Liver (tissue), 9 donors: ENCODE measurements around the gene MYO5A. TPM values are rescaled to one million over a fixed set of nuclear protein-coding genes. Genes with fewer than 3 reads are reported as not detected.
A peak's percentile ranks its signal among the peaks of the same experiment; 100 is the strongest.

ENCODE experiments used
- DNase-seq: peaks from one replicate; pipeline ENCODE4 v3.0.0-alpha.2; 2017; ENCODE audit warnings: low spot score
- H3K27ac ChIP-seq, 2 donors: one replicate each; pipeline ENCODE4 v1.7.0; 2013; ENCODE audit warnings: inconsistent platforms in 2 of 2, low read length in 2 of 2, control low read depth in 1 of 2, low read depth in 1 of 2, mild to moderate bottlenecking in 1 of 2
- H3K27me3 ChIP-seq, 4 donors: one replicate each; pipeline versions ENCODE4 v1.6.1 to v1.7.0; 2013; ENCODE audit warnings: low read length in 3 of 4, inconsistent platforms in 1 of 4, mild to moderate bottlenecking in 1 of 4, moderate library complexity in 1 of 4; ENCODE audit not compliant: control insufficient read depth in 4 of 4, insufficient read depth in 4 of 4
- H3K36me3 ChIP-seq, 4 donors: one replicate each; pipeline versions ENCODE4 v1.6.1 to v1.7.0; 2013; ENCODE audit warnings: low read length in 3 of 4, mild to moderate bottlenecking in 3 of 4, low read depth in 1 of 4, moderate library complexity in 1 of 4; ENCODE audit not compliant: control insufficient read depth in 4 of 4, insufficient read depth in 3 of 4
- H3K4me1 ChIP-seq, 4 donors: one replicate each; pipeline versions ENCODE4 v1.6.1 to v1.7.0; 2013; ENCODE audit warnings: low read length in 3 of 4, mild to moderate bottlenecking in 3 of 4, moderate library complexity in 1 of 4; ENCODE audit not compliant: control insufficient read depth in 4 of 4, insufficient read depth in 4 of 4
- H3K4me3 ChIP-seq, 3 donors: one replicate each; pipeline versions ENCODE4 v1.6.1 to v1.7.0; 2013; ENCODE audit warnings: low read length in 3 of 3, control low read depth in 1 of 3, low read depth in 1 of 3, mild to moderate bottlenecking in 1 of 3
- H3K9ac ChIP-seq, 2 donors: one replicate each; pipeline ENCODE4 v1.7.0; 2013; ENCODE audit warnings: low read length in 2 of 2, mild to moderate bottlenecking in 2 of 2, moderate library complexity in 2 of 2, control low read depth in 1 of 2, low read depth in 1 of 2
- H3K9me3 ChIP-seq, 4 donors: one replicate each; pipeline versions ENCODE4 v1.6.1 to v1.7.0; 2013; ENCODE audit warnings: low read length in 3 of 4; ENCODE audit not compliant: control insufficient read depth in 4 of 4
- ATF3 ChIP-seq: IDR thresholded peaks from 2 replicates; pipeline ENCODE4 v1.6.1; 2016; ENCODE audit warnings: antibody characterized with exemption
- CTCF ChIP-seq: fragments of 150-350 bp; IDR thresholded peaks from 2 replicates; pipeline ENCODE4 v1.5.1; 2017; ENCODE audit warnings: improper control_type of control experiment, low read depth, low read length; ENCODE audit not compliant: missing input control
- FOXA2 ChIP-seq: IDR thresholded peaks from 2 replicates; pipeline ENCODE4 v1.6.1; 2016; ENCODE audit warnings: antibody characterized with exemption
- GABPA ChIP-seq, 2 donors: IDR thresholded peaks in 1 of 2; conservative IDR thresholded peaks in 1 of 2; 2 replicates each; pipeline ENCODE4 v1.6.1; 2016; ENCODE audit warnings: antibody characterized with exemption in 2 of 2, mild to moderate bottlenecking in 1 of 2, moderate library complexity in 1 of 2
- HNF4A ChIP-seq, 2 donors: conservative IDR thresholded peaks; 2 replicates each; pipeline ENCODE4 v1.6.1; 2016; ENCODE audit warnings: antibody characterized with exemption in 2 of 2, mild to moderate bottlenecking in 2 of 2
- HNF4G ChIP-seq: IDR thresholded peaks from 2 replicates; pipeline ENCODE4 v1.6.1; 2016; ENCODE audit warnings: antibody characterized with exemption
- JUND ChIP-seq, 2 donors: IDR thresholded peaks; 2 replicates each; pipeline ENCODE4 v1.6.1; 2016; ENCODE audit warnings: antibody characterized with exemption in 2 of 2
- RAD21 ChIP-seq, 2 donors: IDR thresholded peaks; 2 replicates each; pipeline ENCODE4 v1.6.1; 2016; ENCODE audit warnings: antibody characterized with exemption in 2 of 2, mild to moderate bottlenecking in 2 of 2
- RXRA ChIP-seq, 2 donors: IDR thresholded peaks; 2 replicates each; pipeline ENCODE4 v1.6.1; 2017 to 2018; ENCODE audit warnings: antibody characterized with exemption in 2 of 2, mild to moderate bottlenecking in 1 of 2
- SP1 ChIP-seq: IDR thresholded peaks from 2 replicates; pipeline ENCODE4 v1.6.1; 2018; ENCODE audit warnings: antibody characterized with exemption, mild to moderate bottlenecking
- TAF1 ChIP-seq: conservative IDR thresholded peaks from 2 replicates; pipeline ENCODE4 v1.6.1; 2016; ENCODE audit warnings: antibody characterized with exemption, mild to moderate bottlenecking
- WGBS: extraction: QIAGEN DNeasy Blood & Tissue Kit; methylation state at CpG from one replicate; pipeline ENCODE4 v1.1.7; 2013; 5-methylcytosine and 5-hydroxymethylcytosine counted together
- polyA plus RNA-seq, 2 donors: library from polyadenylated mRNA; stranded (reverse) in 1 of 2; unstranded in 1 of 2; fragments of 200-250 nt in 1 of 2; fragments of >200 nt in 1 of 2; fragmentation: Nextera tagmentation in 1 of 2; extraction: Ambion mirVana in 1 of 2; gene quantifications; one replicate each; pipeline versions ENCODE4 v1.2.1 to v1.2.3, GENCODE V29; 2013 to 2015
- total RNA-seq, 2 donors: library from RNA; depleted of rRNA; stranded (reverse); fragments of >200 nt; gene quantifications; one replicate each; pipeline ENCODE4 v1.2.3, GENCODE V29; 2014
- TF ChIP-seq, protein P1 (sequence below): IDR thresholded peaks from 2 replicates; pipeline ENCODE4 v1.6.1; 2016; ENCODE audit warnings: antibody characterized with exemption, mild to moderate bottlenecking
- TF ChIP-seq, protein P2 (sequence below): IDR thresholded peaks from 2 replicates; pipeline ENCODE4 v1.6.1; 2016; ENCODE audit warnings: antibody characterized with exemption
- donor health status: healthy.
- donor health status: healthy.
- donor health status: healthy.
- donor health status: healthy.
- donor health status: healthy.

Gene MYO5A
- total and polyA plus RNA-seq, 4 donors = 1.0 to 7.1 (median 3.0) TPM

DNA sequence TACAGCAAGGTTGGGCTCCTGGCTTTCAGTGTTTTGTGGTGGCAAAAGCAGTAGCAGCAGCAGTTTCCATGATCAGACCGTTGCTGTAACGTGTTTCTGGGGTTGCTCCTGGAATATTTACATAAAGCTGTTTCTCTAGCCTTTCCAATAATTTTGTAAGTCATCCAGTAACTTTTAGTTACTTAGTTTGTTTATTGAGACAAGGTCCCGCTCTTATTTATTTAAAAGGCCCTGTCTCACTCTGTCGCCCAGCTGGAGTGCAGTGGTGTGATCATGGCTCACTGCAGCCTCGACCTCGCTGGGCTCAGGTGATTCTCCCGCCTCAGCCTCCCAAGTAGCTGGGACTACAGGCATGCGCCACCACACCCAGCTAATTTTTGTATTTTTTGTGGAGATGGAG lies 8.8 kb upstream of the MYO5A start:
- no peak for DNase-seq
- peak overlapping the region; percentile 25 to 61 for H3K27ac ChIP-seq
- peaks cover 4 to 9% (median 5%) of the 10 kb centered on the region in 4 donors for H3K4me1 ChIP-seq
- TF ChIP-seq RAD21 (IDR thresholded peaks at IDR 0.05) (no peak), GABPA (IDR thresholded peaks at IDR 0.05 in 1 of 2, conservative IDR thresholded peaks at IDR 0.05 in 1 of 2) (no peak), HNF4A (conservative IDR thresholded peaks at IDR 0.05) (peak; percentile 31 to 42), FOXA2 (peak; percentile 58), SP1 (peak; percentile 32), TAF1 (no peak), RXRA (IDR thresholded peaks at IDR 0.05) (peak in 1 of 2 donors; percentile 39)
- TF ChIP-seq, protein P1, sequence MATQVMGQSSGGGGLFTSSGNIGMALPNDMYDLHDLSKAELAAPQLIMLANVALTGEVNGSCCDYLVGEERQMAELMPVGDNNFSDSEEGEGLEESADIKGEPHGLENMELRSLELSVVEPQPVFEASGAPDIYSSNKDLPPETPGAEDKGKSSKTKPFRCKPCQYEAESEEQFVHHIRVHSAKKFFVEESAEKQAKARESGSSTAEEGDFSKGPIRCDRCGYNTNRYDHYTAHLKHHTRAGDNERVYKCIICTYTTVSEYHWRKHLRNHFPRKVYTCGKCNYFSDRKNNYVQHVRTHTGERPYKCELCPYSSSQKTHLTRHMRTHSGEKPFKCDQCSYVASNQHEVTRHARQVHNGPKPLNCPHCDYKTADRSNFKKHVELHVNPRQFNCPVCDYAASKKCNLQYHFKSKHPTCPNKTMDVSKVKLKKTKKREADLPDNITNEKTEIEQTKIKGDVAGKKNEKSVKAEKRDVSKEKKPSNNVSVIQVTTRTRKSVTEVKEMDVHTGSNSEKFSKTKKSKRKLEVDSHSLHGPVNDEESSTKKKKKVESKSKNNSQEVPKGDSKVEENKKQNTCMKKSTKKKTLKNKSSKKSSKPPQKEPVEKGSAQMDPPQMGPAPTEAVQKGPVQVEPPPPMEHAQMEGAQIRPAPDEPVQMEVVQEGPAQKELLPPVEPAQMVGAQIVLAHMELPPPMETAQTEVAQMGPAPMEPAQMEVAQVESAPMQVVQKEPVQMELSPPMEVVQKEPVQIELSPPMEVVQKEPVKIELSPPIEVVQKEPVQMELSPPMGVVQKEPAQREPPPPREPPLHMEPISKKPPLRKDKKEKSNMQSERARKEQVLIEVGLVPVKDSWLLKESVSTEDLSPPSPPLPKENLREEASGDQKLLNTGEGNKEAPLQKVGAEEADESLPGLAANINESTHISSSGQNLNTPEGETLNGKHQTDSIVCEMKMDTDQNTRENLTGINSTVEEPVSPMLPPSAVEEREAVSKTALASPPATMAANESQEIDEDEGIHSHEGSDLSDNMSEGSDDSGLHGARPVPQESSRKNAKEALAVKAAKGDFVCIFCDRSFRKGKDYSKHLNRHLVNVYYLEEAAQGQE = no peak
- TF ChIP-seq, protein P2, sequence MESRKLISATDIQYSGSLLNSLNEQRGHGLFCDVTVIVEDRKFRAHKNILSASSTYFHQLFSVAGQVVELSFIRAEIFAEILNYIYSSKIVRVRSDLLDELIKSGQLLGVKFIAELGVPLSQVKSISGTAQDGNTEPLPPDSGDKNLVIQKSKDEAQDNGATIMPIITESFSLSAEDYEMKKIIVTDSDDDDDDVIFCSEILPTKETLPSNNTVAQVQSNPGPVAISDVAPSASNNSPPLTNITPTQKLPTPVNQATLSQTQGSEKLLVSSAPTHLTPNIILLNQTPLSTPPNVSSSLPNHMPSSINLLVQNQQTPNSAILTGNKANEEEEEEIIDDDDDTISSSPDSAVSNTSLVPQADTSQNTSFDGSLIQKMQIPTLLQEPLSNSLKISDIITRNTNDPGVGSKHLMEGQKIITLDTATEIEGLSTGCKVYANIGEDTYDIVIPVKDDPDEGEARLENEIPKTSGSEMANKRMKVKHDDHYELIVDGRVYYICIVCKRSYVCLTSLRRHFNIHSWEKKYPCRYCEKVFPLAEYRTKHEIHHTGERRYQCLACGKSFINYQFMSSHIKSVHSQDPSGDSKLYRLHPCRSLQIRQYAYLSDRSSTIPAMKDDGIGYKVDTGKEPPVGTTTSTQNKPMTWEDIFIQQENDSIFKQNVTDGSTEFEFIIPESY = peak; percentile 27
- no peaks in the 10 kb centered on the region for H3K27me3 ChIP-seq
- H3K9ac ChIP-seq = no peak overlapping the region
- 54% methylated on average over 8 of the region's 8 CpGs for WGBS
- no peaks in the 10 kb centered on the region for H3K9me3 ChIP-seq
- H3K36me3 ChIP-seq = no peaks in the 10 kb centered on the region
- H3K4me3 ChIP-seq = no peak overlapping the region

DNA sequence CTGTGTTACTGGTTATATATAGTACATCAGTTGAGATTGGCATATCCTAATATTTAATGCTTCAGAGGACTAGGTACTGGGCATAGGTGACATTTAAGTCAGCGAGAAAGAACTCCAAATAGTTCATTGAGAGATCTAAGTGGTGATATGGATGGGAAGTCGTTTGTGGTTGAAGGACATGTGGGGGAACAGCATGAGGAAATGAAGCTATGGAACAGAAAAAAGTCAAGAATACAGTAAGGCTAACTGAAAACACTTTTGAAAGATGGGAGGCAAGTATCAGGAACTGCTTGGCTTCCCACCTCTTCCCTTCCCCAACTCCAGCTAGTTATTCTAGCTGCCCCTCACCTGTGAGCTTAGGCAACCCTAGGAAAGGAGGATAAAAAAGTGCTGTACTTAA lies 3.7 kb upstream of the MYO5A start:
- TF ChIP-seq HNF4A (conservative IDR thresholded peaks at IDR 0.05) (no peak), ATF3 (no peak)
- DNase-seq = no peak
- Histone ChIP-seq H3K36me3 (no peaks in the 10 kb centered on the region), H3K4me3 (no peak overlapping the region), H3K9ac (no peak overlapping the region), H3K4me1 (peaks cover 8 to 21% (median 14%) of the 10 kb centered on the region in 4 donors), H3K9me3 (no peaks in the 10 kb centered on the region), H3K27me3 (no peaks in the 10 kb centered on the region), H3K27ac (no peak overlapping the region)
- WGBS = 69% methylated on average over 2 of the region's 2 CpGs

DNA sequence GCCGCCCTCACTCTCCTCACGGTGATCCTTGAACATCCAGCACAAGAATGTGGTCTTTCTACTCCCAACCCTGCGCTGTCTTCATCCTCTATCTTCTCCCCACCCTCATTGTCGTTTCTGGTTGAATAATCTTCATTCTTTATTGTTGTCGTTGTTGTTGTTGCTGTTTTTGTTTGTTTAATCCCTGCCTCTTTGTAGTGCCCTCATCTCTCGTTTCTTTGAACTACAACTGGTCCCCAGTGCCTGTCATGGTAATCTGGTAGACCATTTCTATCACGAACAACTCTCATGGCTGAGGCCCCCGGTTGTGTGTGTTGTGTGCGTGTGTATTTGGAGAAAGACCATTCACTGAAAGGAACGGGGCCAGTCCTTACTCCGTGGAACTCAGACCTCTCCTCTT lies 1.3 kb upstream of the MYO5A start:
- peak overlapping the region in 1 of 3 donors; percentile 89 for H3K4me3 ChIP-seq
- 31% methylated on average over 11 of the region's 11 CpGs for WGBS
- no peaks in the 10 kb centered on the region for H3K27me3 ChIP-seq
- no peak overlapping the region for H3K9ac ChIP-seq
- no peak for DNase-seq
- H3K27ac ChIP-seq = no peak overlapping the region
- peaks cover 4 to 17% (median 11%) of the 10 kb centered on the region in 4 donors for H3K4me1 ChIP-seq
- H3K36me3 ChIP-seq = no peaks in the 10 kb centered on the region
- H3K9me3 ChIP-seq = no peaks in the 10 kb centered on the region
- TF ChIP-seq GABPA (IDR thresholded peaks at IDR 0.05 in 1 of 2, conservative IDR thresholded peaks at IDR 0.05 in 1 of 2) (no peak), FOXA2 (no peak), JUND (IDR thresholded peaks at IDR 0.05) (no peak), ATF3 (no peak), CTCF (no peak), HNF4G (no peak)
